GM12878 (cell line): ENCODE results near the gene CCNL2.

Experiments used
- BACH1 ChIP-seq: fragments of 450-650 bp; IDR thresholded peaks from 2 replicates; pipeline ENCODE4 v1.6.1; 2017; ENCODE audit warnings: mild to moderate bottlenecking, borderline replicate concordance
- CTCF ChIP-seq, 3 experiments: IDR thresholded peaks in 2 of 3; conservative IDR thresholded peaks in 1 of 3; 2 replicates each; pipeline ENCODE4 v1.5.1; 2011; ENCODE audit warnings: low read depth in 3 of 3, low read length in 3 of 3, mild to moderate bottlenecking in 3 of 3, control low read depth in 2 of 3, moderate library complexity in 2 of 3, inconsistent platforms in 1 of 3, mixed read lengths in 1 of 3; ENCODE audit not compliant: control insufficient read depth in 2 of 3, insufficient read depth in 1 of 3; ENCODE audit errors: extremely low read depth in 1 of 3
- EP300 ChIP-seq, 2 experiments: fragments of 150-350 bp in 1 of 2; IDR thresholded peaks; 2 replicates each; pipeline ENCODE4 v1.6.1; 2011 to 2012; ENCODE audit warnings: low read depth in 2 of 2, low read length in 2 of 2, borderline replicate concordance in 1 of 2, improper control_type of control experiment in 1 of 2, inconsistent platforms in 1 of 2; ENCODE audit not compliant: control insufficient read depth in 1 of 2
- PAX5 ChIP-seq: IDR thresholded peaks from 2 replicates; pipeline ENCODE4 v1.6.1; 2011; ENCODE audit warnings: low read depth, low read length, borderline replicate concordance
- POLR2A ChIP-seq: IDR thresholded peaks from 2 replicates; pipeline ENCODE4 v1.6.1; 2011; ENCODE audit warnings: low read depth, mild to moderate bottlenecking, low read length
- POLR2AphosphoS5 ChIP-seq: IDR thresholded peaks from 2 replicates; pipeline ENCODE4 v1.6.1; 2011; ENCODE audit warnings: mild to moderate bottlenecking, low read length, inconsistent platforms
- ZNF384 ChIP-seq: IDR thresholded peaks from 2 replicates; pipeline ENCODE4 v1.6.1; 2012; ENCODE audit warnings: low read depth, mild to moderate bottlenecking, low read length, improper control_type of control experiment, borderline replicate concordance

- TF ChIP-seq POLR2A, result no peak
- TF ChIP-seq CTCF (IDR thresholded peaks at IDR 0.05 in 2 of 3, conservative IDR thresholded peaks at IDR 0.05 in 1 of 3; ENCODE audit: control insufficient read depth in 2 of 3, extremely low read depth in 1 of 3, insufficient read depth in 1 of 3, low read depth in 3 of 3, low read length in 3 of 3), result no peak
- TF ChIP-seq PAX5, result no peak
- no peak for TF ChIP-seq POLR2AphosphoS5
- no peak for TF ChIP-seq EP300 (IDR thresholded peaks at IDR 0.05; ENCODE audit: borderline replicate concordance in 1 of 2, control insufficient read depth in 1 of 2, low read depth in 2 of 2, low read length in 2 of 2)
- TF ChIP-seq ZNF384, result no peak
- no peak for TF ChIP-seq BACH1
These were observed 37.7 kb downstream of the CCNL2 start for GRCh38 chr1:1361233-1361981.
